ENCODE measurements around the gene RBM47.

Gene RBM47

DNA sequence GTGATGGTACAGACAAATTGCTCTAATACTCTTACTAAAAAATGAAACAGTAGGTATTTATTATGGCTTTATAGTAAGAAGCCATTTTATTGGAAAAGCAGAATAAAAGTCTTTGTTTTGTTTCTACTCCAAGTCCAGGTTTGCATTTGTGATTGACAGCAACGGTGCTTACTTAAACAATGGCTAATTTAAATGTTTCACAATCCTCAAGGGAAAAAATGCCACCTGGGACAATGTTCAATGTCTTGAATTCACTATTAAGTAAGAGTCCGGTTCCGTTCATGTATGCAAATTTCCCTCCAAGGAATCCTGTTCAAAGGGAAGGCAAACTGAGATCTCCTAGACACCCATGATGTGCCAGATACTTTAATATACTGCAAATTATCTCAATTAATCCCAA is 123.6 kb downstream of the RBM47 start:
- TF ChIP-seq, protein P1, sequence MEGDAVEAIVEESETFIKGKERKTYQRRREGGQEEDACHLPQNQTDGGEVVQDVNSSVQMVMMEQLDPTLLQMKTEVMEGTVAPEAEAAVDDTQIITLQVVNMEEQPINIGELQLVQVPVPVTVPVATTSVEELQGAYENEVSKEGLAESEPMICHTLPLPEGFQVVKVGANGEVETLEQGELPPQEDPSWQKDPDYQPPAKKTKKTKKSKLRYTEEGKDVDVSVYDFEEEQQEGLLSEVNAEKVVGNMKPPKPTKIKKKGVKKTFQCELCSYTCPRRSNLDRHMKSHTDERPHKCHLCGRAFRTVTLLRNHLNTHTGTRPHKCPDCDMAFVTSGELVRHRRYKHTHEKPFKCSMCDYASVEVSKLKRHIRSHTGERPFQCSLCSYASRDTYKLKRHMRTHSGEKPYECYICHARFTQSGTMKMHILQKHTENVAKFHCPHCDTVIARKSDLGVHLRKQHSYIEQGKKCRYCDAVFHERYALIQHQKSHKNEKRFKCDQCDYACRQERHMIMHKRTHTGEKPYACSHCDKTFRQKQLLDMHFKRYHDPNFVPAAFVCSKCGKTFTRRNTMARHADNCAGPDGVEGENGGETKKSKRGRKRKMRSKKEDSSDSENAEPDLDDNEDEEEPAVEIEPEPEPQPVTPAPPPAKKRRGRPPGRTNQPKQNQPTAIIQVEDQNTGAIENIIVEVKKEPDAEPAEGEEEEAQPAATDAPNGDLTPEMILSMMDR (IDR thresholded peaks at IDR 0.05; ENCODE audit: low read depth, low read length, missing control alignments): no peak
- DNase-seq (ENCODE audit: extremely low read depth, low read depth): no peak
- H3K4me3 ChIP-seq (replicated peaks; ENCODE audit: low read depth, low read length): no peak overlapping the region

DNA sequence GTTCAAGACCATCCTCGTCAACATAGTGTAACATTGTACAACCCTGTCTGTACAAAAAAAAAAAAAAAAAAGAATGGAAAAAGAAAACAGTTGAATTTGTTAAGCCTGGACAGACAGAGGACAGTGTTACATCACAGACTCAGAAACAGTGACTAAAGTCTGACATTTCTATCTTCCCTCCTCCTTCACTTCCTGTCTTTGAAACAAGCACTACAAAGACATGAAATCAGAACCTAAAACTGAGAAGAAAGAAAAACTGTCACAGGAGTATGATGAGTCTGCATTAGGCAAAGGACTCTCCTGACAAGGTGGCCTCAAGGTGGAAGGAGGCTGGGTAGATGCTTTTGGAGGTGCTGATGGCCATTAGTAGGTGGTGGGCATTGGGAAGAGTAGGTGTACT is 126.7 kb downstream of the RBM47 start:
- no peak overlapping the region for H3K4me3 ChIP-seq (replicated peaks; ENCODE audit: low read depth, low read length)
- DNase-seq (ENCODE audit: extremely low read depth, low read depth): no peak
- TF ChIP-seq, protein P1 (IDR thresholded peaks at IDR 0.05; ENCODE audit: low read depth, low read length, missing control alignments): no peak

DNA sequence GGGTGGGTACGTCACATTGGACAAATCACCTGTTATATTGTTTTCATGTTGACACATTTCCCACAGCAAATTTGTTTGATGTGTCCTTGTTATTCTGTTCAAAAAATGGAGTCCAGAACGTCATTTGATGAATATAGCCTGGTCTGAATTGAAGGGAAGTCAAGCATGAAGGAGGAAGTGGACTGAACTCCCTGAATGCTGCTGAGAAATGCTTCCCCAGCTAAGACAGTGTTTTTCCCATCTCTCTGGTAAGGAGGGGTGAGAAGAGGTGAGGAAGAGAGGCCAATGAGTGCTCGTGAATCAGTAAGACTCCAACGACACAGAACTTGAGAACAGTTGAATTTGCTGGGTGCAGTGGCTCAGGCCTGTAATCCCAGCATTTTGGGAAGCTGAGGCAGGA is 127.4 kb downstream of the RBM47 start:
- no peak overlapping the region for H3K4me3 ChIP-seq (replicated peaks; ENCODE audit: low read depth, low read length)
- no peak for DNase-seq (ENCODE audit: extremely low read depth, low read depth)
- TF ChIP-seq, protein P1 (IDR thresholded peaks at IDR 0.05; ENCODE audit: low read depth, low read length, missing control alignments): no peak

DNA sequence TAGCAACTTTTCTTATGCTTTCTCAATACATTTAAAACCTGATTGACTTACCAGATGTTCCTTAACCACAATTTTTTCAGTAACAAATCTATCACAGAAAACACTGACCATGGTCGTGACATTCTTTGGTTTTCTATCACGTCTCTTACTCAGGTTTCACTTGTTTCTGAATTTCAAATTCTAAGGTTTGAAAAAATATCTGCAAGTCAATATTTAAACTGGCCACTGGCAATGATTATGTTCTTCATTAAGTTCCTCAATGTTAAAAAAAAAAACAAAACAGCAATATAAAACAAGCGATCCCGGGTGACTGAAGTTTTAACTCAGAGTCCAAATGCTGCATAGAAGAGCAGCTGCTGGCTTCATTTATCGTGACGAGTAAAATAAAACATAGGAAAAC is 128.9 kb downstream of the RBM47 start:
- TF ChIP-seq, protein P1 (IDR thresholded peaks at IDR 0.05; ENCODE audit: low read depth, low read length, missing control alignments): no peak
- no peak for DNase-seq (ENCODE audit: extremely low read depth, low read depth)
- H3K4me3 ChIP-seq (replicated peaks; ENCODE audit: low read depth, low read length): no peak overlapping the region

DNA sequence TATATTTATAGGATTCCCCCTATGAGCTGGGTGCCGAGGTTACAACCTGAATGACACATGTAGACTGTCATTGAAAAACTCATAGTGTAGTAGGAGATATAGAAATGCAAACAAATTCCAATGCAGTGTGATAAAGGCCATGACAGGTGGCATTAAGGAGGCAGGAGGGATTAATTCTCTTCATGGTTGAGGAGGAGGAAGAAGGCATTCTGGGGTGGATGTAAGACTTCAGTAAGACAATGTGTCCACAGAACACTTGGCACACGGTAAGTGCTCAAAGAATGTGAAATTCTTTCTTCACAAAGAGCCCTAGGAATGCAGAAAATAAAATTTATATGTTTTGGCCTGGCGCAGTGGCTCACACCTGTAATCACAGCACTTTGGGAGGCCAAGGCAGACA is 136.5 kb downstream of the RBM47 start:
- TF ChIP-seq, protein P1 (IDR thresholded peaks at IDR 0.05; ENCODE audit: low read depth, low read length, missing control alignments): no peak
- H3K4me3 ChIP-seq (replicated peaks; ENCODE audit: low read depth, low read length): no peak overlapping the region
- no peak for DNase-seq (ENCODE audit: extremely low read depth, low read depth)

- TF ChIP-seq, protein P1 (IDR thresholded peaks at IDR 0.05; ENCODE audit: low read depth, low read length, missing control alignments): no peak
- H3K4me3 ChIP-seq (replicated peaks; ENCODE audit: low read depth, low read length): no peak overlapping the region
- no peak for DNase-seq (ENCODE audit: extremely low read depth, low read depth)
Measured at GRCh38 chr4:40492691-40493090, 137.0 kb downstream of the RBM47 start.

DNA sequence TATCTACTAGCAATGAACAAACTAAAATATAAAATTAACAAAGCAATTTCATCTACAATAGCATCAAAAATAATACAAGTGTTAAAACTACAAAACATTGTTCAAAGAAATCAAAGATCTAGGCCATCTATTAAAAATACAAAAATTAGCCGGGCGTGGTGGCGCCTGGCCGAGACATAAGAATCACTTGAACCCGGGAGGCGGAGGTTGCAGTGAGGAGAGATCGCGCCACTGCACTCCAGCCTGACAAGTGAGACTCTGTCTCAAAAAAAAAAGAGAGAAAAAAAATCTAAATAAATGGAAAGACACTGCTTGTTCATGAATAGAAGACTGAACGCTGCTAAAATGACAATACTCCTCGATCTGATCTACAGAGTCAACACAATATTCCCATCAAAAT is 139.2 kb downstream of the RBM47 start:
- no peak overlapping the region for H3K4me3 ChIP-seq (replicated peaks; ENCODE audit: low read depth, low read length)
- DNase-seq (ENCODE audit: extremely low read depth, low read depth): no peak
- TF ChIP-seq, protein P1 (IDR thresholded peaks at IDR 0.05; ENCODE audit: low read depth, low read length, missing control alignments): no peak

Data from HFF-Myc (cell line).